GM12878 (cell line): ENCODE data around the gene SHLD1. TPM values are rescaled to one million over a fixed set of nuclear protein-coding genes. Genes with fewer than 3 reads are reported as not detected.

Experiments used
- ATAC-seq: fragments of 200-7000 bp; cut with Tn5 transposase; 3 replicates; pipeline ENCODE4 v1.9.1; 2020; ENCODE audit warnings: mild to moderate bottlenecking, moderate library complexity
- BruUV-seq: library from RNA; stranded (reverse); fragments of 400-500 nt; replicated peaks from 2 replicates; lab custom pipeline; 2021; lab: Mats Ljungman, UMichigan
- CTCF ChIA-PET: fragments of 300-600 bp; sonication (Branson Sonifier 250); formaldehyde crosslinking; extraction: SDS; loops from one replicate; lab custom pipeline; 2021; ENCODE audit warnings: inconsistent platforms; lab: Yijun Ruan, JAX
- POLR2A ChIA-PET: fragments of 350-600 bp; formaldehyde crosslinking; extraction: SDS; loops from one replicate; lab custom pipeline; 2021; ENCODE audit warnings: inconsistent platforms; lab: Charles Lee
- RAD21 ChIA-PET: fragments of 300-600 bp; sonication (Branson Sonifier 250); formaldehyde crosslinking; loops from one replicate; lab custom pipeline; 2023; ENCODE audit warnings: antibody characterized with exemption; ENCODE audit not compliant: unreplicated experiment; lab: Charles Lee
- SMC1A ChIA-PET: fragments of 300-600 bp; sonication (Branson Sonifier 250); formaldehyde crosslinking; loops from one replicate; lab custom pipeline; 2023; ENCODE audit not compliant: unreplicated experiment, uncharacterized antibody; lab: Charles Lee
- DNase-seq: peaks from one replicate; pipeline ENCODE4 v3.0.0-alpha.2; 2011; ENCODE audit warnings: low read depth, low spot score
- FAIRE-seq: peaks from 3 replicates; lab custom pipeline; 2011; peaks lifted over from hg19 to GRCh38; lab: Jason Lieb, UNC
- H2AFZ ChIP-seq: 2 replicates; pipeline ENCODE4 v1.6.0; 2011; ENCODE audit warnings: low read depth, low read length, control low read depth; ENCODE audit not compliant: control insufficient read depth
- H3K27ac ChIP-seq: 2 replicates; pipeline ENCODE4 v1.5.1; 2011; ENCODE audit warnings: control low read depth; ENCODE audit not compliant: control insufficient read depth, insufficient read depth
- H3K27me3 ChIP-seq, 2 experiments: replicated peaks in 1 of 2; 2 replicates each; pipeline versions ENCODE4 v1.6.0 to v1.6.1; 2011; ENCODE audit warnings: low read length in 1 of 2; ENCODE audit not compliant: control insufficient read depth in 2 of 2, insufficient read depth in 2 of 2
- H3K36me3 ChIP-seq, 2 experiments: 2 replicates each; pipeline ENCODE4 v1.5.1; 2011; ENCODE audit warnings: low read length in 1 of 2; ENCODE audit not compliant: control insufficient read depth in 2 of 2, insufficient read depth in 2 of 2
- H3K4me1 ChIP-seq: 2 replicates; pipeline ENCODE4 v1.6.1; 2011; ENCODE audit warnings: mild to moderate bottlenecking, low read length, moderate library complexity, mixed read lengths; ENCODE audit not compliant: control insufficient read depth, insufficient read depth
- H3K4me2 ChIP-seq: 2 replicates; pipeline ENCODE4 v1.6.0; 2011; ENCODE audit warnings: control low read depth; ENCODE audit not compliant: control insufficient read depth, insufficient read depth
- H3K4me3 ChIP-seq: fragments of 200-600 bp; sonication (generic); 2 replicates; pipeline ENCODE4 v1.5.1; 2016
- H3K79me2 ChIP-seq: 2 replicates; pipeline ENCODE4 v1.6.0; 2011; ENCODE audit warnings: low read length; ENCODE audit not compliant: control insufficient read depth, insufficient read depth
- H3K9ac ChIP-seq: 2 replicates; pipeline ENCODE4 v1.8.0; 2011; ENCODE audit warnings: low read length, control low read depth, mixed read lengths; ENCODE audit not compliant: control insufficient read depth, insufficient read depth
- H3K9me3 ChIP-seq: replicated peaks from 3 replicates; pipeline ENCODE4 v1.5.1; 2011; ENCODE audit warnings: mild to moderate bottlenecking, low read length; ENCODE audit not compliant: control insufficient read depth, insufficient read depth
- H4K20me1 ChIP-seq: 2 replicates; pipeline ENCODE4 v1.6.0; 2011; ENCODE audit not compliant: control insufficient read depth, insufficient read depth
- CEBPZ ChIP-seq: fragments of 150-350 bp; IDR thresholded peaks from 2 replicates; pipeline ENCODE4 v1.6.1; 2016; ENCODE audit warnings: low read depth, low read length
- E2F4 ChIP-seq: IDR thresholded peaks from 2 replicates; pipeline ENCODE4 v1.6.1; 2012; ENCODE audit warnings: low read depth, low read length, improper control_type of control experiment
- JUNB ChIP-seq: IDR thresholded peaks from 2 replicates; pipeline ENCODE4 v1.6.1; 2016; ENCODE audit warnings: antibody characterized with exemption, mild to moderate bottlenecking
- RAD21 ChIP-seq: IDR thresholded peaks from 2 replicates; pipeline ENCODE4 v1.6.1; 2011; ENCODE audit warnings: mild to moderate bottlenecking, low read depth, low read length, moderate library complexity; ENCODE audit not compliant: insufficient read depth
- RB1 ChIP-seq: fragments of 450-650 bp; formaldehyde crosslinking; IDR thresholded peaks from 2 replicates; pipeline ENCODE4 v1.6.1; 2017; ENCODE audit warnings: mild to moderate bottlenecking, borderline replicate concordance
- TCF12 ChIP-seq: IDR thresholded peaks from 2 replicates; pipeline ENCODE4 v1.6.1; 2011; ENCODE audit warnings: low read depth, mild to moderate bottlenecking, low read length
- ZBTB4 ChIP-seq: fragments of 450-650 bp; formaldehyde crosslinking; IDR thresholded peaks from 2 replicates; pipeline ENCODE4 v1.4.0; 2022; ENCODE audit warnings: mild to moderate bottlenecking, moderate library complexity
- ZNF217 ChIP-seq: fragments of 450-650 bp; IDR thresholded peaks from 2 replicates; pipeline ENCODE4 v1.6.1; 2017; ENCODE audit warnings: antibody characterized with exemption, mild to moderate bottlenecking
- ZZZ3 ChIP-seq: IDR thresholded peaks from 2 replicates; pipeline ENCODE4 v1.6.1; 2011; ENCODE audit warnings: low read depth; ENCODE audit not compliant: control insufficient read depth, insufficient read length
- WGBS: methylation state at CpG from one replicate; pipeline ENCODE4 v1.1.6; 2016; ENCODE audit warnings: low lambda C conversion rate; ENCODE audit not compliant: insufficient replicate concordance, insufficient coverage; ENCODE audit errors: missing lambda C conversion rate; 5-methylcytosine and 5-hydroxymethylcytosine counted together
- in situ Hi-C: fragments of 300-500 bp; cut with MboI; formaldehyde crosslinking; loops from 9 replicates; pipeline ENCODE4 v1.14.3; 2018; ENCODE audit warnings: mixed read lengths
- intact Hi-C: fragments of 100-400 bp; cut with micrococcal nuclease; formaldehyde crosslinking; loops from one replicate; pipeline ENCODE4 v1.14.2; 2022; ENCODE audit not compliant: unreplicated experiment
- polyA plus RNA-seq, 11 experiments: library from polyadenylated mRNA; depleted of rRNA in 4 of 11; unstranded in 6 of 11; stranded (reverse) in 5 of 11; fragments of >200 nt; fragmentation: Nextera tagmentation in 4 of 11; fragmentation: Illumina TruSeq in 1 of 11; extraction: Ambion mirVana in 4 of 11; extraction: Trizol in 1 of 11; gene quantifications; 1 replicate in 1 of 11; 2 replicates in 10 of 11; pipeline versions ENCODE4 v1.2.1 to v1.2.3, GENCODE V29; 2011 to 2016; ENCODE audit warnings: inconsistent platforms in 2 of 11, missing spikeins in 2 of 11, low read depth in 1 of 11
- total RNA-seq, 4 experiments: library from RNA; depleted of rRNA in 3 of 4; stranded (reverse); fragments of >200 nt in 3 of 4; fragmentation: Illumina TruSeq in 1 of 4; extraction: Trizol in 1 of 4; gene quantifications; 2 replicates each; pipeline versions ENCODE4 v1.2.1 to v1.2.3, GENCODE V29; 2013 to 2021
- TF ChIP-seq, protein P1 (sequence below): IDR thresholded peaks from 2 replicates; pipeline ENCODE4 v1.6.1; 2011; ENCODE audit warnings: borderline replicate concordance, low read depth, mild to moderate bottlenecking, moderate library complexity, low read length; ENCODE audit not compliant: insufficient read depth, poor library complexity, severe bottlenecking
- TF ChIP-seq, protein P2 (sequence below): fragments of 450-650 bp; formaldehyde crosslinking; IDR thresholded peaks from 2 replicates; pipeline ENCODE4 v1.5.0; 2022; ENCODE audit warnings: mild to moderate bottlenecking, missing genetic modification characterization

SHLD1 gene
- total and polyA plus RNA-seq, 10 of the 15 experiments (the other 5 are each of a cell fraction or from before 2014, with no cell fraction given) = 10.8 to 70.9 (median 25.4) TPM

DNA sequence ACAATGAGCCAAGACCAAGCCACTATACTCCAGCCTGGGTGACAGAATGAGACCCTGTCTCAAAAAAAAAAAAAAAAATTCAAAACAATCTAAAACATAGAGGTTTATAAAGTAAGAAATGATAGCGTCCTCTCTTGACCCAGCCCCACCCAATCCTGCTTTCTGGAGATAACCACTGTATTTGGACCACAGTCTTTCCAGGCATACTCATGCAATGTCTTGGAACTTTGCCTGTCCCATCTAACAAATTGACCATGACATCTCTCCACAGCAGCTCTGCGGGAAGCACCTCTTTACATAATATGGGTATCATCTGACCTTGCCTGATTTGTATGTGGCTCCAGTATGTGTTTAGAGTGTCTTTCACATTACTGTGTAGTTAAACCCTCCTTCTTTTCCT, 9.1 kb upstream of the SHLD1 start:
- no peak overlapping the region for H2AFZ ChIP-seq
- H4K20me1 ChIP-seq = no peaks in the 10 kb centered on the region
- no peak for DNase-seq
- TF ChIP-seq TCF12 (no peak), ZNF217 (no peak), JUNB (no peak), RB1 (no peak), CEBPZ (no peak), ZZZ3 (no peak), ZBTB4 (CRISPR knock-in tag) (no peak), E2F4 (no peak), RAD21 (no peak)
- TF ChIP-seq, protein P1, sequence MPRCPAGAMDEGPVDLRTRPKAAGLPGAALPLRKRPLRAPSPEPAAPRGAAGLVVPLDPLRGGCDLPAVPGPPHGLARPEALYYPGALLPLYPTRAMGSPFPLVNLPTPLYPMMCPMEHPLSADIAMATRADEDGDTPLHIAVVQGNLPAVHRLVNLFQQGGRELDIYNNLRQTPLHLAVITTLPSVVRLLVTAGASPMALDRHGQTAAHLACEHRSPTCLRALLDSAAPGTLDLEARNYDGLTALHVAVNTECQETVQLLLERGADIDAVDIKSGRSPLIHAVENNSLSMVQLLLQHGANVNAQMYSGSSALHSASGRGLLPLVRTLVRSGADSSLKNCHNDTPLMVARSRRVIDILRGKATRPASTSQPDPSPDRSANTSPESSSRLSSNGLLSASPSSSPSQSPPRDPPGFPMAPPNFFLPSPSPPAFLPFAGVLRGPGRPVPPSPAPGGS = no peak
- TF ChIP-seq, protein P2, sequence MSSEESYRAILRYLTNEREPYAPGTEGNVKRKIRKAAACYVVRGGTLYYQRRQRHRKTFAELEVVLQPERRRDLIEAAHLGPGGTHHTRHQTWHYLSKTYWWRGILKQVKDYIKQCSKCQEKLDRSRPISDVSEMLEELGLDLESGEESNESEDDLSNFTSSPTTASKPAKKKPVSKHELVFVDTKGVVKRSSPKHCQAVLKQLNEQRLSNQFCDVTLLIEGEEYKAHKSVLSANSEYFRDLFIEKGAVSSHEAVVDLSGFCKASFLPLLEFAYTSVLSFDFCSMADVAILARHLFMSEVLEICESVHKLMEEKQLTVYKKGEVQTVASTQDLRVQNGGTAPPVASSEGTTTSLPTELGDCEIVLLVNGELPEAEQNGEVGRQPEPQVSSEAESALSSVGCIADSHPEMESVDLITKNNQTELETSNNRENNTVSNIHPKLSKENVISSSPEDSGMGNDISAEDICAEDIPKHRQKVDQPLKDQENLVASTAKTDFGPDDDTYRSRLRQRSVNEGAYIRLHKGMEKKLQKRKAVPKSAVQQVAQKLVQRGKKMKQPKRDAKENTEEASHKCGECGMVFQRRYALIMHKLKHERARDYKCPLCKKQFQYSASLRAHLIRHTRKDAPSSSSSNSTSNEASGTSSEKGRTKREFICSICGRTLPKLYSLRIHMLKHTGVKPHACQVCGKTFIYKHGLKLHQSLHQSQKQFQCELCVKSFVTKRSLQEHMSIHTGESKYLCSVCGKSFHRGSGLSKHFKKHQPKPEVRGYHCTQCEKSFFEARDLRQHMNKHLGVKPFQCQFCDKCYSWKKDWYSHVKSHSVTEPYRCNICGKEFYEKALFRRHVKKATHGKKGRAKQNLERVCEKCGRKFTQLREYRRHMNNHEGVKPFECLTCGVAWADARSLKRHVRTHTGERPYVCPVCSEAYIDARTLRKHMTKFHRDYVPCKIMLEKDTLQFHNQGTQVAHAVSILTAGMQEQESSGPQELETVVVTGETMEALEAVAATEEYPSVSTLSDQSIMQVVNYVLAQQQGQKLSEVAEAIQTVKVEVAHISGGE = no peak
- ChIA-PET POLR2A (interaction anchor here (0.7 kb wide), 2 partner anchors 24 to 181 kb away, joined by 3 to 6 read pairs; no protein-coding TSS in a partner anchor), CTCF (interaction anchor here (0.8 to 1.3 kb wide), 2 partner anchors 22 to 47 kb away, joined by 3 read pairs; no protein-coding TSS in a partner anchor), SMC1A (interaction anchor here (0.8 to 1.7 kb wide), 3 partner anchors 10 to 210 kb away, joined by 3 to 8 read pairs (median 3); no protein-coding TSS in a partner anchor), RAD21 (no interaction called here)
- WGBS = 71% methylated on average over 2 of the region's 2 CpGs
- H3K9ac ChIP-seq = no peak overlapping the region
- H3K27ac ChIP-seq = no peak overlapping the region
- intact Hi-C loops = no loop called here
- FAIRE-seq = no peak
- no peak overlapping the region for H3K4me2 ChIP-seq
- no peaks in the 10 kb centered on the region for H3K4me1 ChIP-seq
- no peaks in the 10 kb centered on the region for H3K79me2 ChIP-seq
- in situ Hi-C loops = no loop called here
- H3K4me3 ChIP-seq = no peak overlapping the region
- ATAC-seq = no peak
- H3K36me3 ChIP-seq = no peaks in the 10 kb centered on the region
- H3K27me3 ChIP-seq = no peaks in the 10 kb centered on the region
- no peaks in the 10 kb centered on the region for H3K9me3 ChIP-seq
- BruUV-seq = no TSS peak
